ENCODE measurements around the gene MID1IP1.

Gene MID1IP1

DNA sequence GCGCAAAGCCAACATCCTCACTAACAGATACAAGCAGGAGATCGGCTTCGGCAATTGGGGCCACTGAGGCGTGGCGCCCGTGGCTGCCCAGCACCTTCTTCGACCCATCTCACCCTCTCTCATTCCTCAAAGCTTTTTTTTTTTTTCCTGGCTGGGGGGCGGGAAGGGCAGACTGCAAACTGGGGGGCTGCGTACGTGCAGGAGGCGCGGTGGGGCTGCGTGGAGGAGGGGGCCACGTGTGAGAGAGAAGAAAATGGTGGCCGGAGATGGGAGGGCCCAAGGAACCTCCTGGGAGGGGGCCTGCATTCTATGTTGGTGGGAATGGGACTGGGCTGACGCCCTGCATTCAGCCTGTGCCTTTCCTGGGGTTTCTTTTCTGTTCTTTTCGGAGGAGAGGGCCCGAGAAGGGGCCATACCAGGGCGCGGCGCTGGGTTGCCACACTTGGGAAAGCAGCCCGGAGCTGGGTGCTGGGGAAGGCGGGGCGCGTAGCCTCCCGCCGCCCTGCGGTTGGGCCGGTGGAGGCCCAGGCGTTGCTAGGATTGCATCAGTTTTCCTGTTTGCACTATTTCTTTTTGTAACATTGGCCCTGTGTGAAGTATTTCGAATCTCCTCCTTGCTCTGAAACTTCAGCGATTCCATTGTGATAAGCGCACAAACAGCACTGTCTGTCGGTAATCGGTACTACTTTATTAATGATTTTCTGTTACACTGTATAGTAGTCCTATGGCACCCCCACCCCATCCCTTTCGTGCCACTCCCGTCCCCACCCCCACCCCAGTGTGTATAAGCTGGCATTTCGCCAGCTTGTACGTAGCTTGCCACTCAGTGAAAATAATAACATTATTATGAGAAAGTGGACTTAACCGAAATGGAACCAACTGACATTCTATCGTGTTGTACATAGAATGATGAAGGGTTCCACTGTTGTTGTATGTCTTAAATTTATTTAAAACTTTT lies 4.5 kb downstream of the MID1IP1 start:
- H3K4me1 ChIP-seq (ENCODE audit: control insufficient read depth, insufficient read depth, low read depth, low read length): peaks cover 8% of the 10 kb centered on the region
- H3K4me2 ChIP-seq (ENCODE audit: low read length, poor library complexity, severe bottlenecking): peak overlapping the region; percentile 69
- H3K9me3 ChIP-seq (ENCODE audit: control insufficient read depth, low read length): no peaks in the 10 kb centered on the region
- peaks cover 0 to 4% of the 10 kb centered on the region in 2 experiments for H3K27me3 ChIP-seq (ENCODE audit: control insufficient read depth in 1 of 2, insufficient read depth in 1 of 2, low read length in 2 of 2)
- H2AFZ ChIP-seq (ENCODE audit: low read depth, low read length): no peak overlapping the region
- peak overlapping the region; percentile 93 for H4K91ac ChIP-seq (ENCODE audit: low read length)
- peak overlapping the region; percentile 98 for H3K18ac ChIP-seq (ENCODE audit: low read depth in 1 of 2, low read length in 2 of 2)
- H2BK15ac ChIP-seq (ENCODE audit: low read depth, poor library complexity, severe bottlenecking): peak overlapping the region; percentile 28
- peaks cover 0 to 9% of the 10 kb centered on the region in 2 experiments for H3K36me3 ChIP-seq (ENCODE audit: control insufficient read depth in 1 of 2, insufficient read depth in 2 of 2, low read depth in 1 of 2, low read length in 2 of 2)
- peak overlapping the region; percentile 77 to 90 for H3K4me3 ChIP-seq (ENCODE audit: insufficient read depth in 1 of 2, low read depth in 1 of 2, low read length in 2 of 2)
- 1% methylated on average over 7 of the region's 41 CpGs for WGBS
- peak overlapping the region; percentile 44 for H2BK5ac ChIP-seq (ENCODE audit: low read depth, low read length, poor library complexity, severe bottlenecking)
- peak overlapping the region in 1 of 2 experiments; percentile 23 for H3K23ac ChIP-seq (ENCODE audit: low read length in 2 of 2)
- H3K79me1 ChIP-seq (replicated peaks; ENCODE audit: low read length, poor library complexity, severe bottlenecking): no peaks in the 10 kb centered on the region
- DNase-seq: peak; percentile 85
- peak overlapping the region; percentile 74 for H3K27ac ChIP-seq (ENCODE audit: low read length, poor library complexity, severe bottlenecking)
- peak overlapping the region; percentile 93 for H4K8ac ChIP-seq (ENCODE audit: low read length)
- H3K9ac ChIP-seq (ENCODE audit: low read length): peak overlapping the region; percentile 98
- peak overlapping the region; percentile 61 for H2BK120ac ChIP-seq (ENCODE audit: low read depth, low read length)
- no peak overlapping the region for H2AK5ac ChIP-seq (ENCODE audit: low read length, severe bottlenecking)
- peak overlapping the region; percentile 46 to 86 for H3K4ac ChIP-seq (ENCODE audit: low read depth in 1 of 2, low read length in 2 of 2)
- no peak overlapping the region for H3K14ac ChIP-seq (ENCODE audit: low read length in 2 of 2)
- H2BK12ac ChIP-seq (ENCODE audit: low read length in 2 of 2): peak overlapping the region; percentile 11 to 42

DNA sequence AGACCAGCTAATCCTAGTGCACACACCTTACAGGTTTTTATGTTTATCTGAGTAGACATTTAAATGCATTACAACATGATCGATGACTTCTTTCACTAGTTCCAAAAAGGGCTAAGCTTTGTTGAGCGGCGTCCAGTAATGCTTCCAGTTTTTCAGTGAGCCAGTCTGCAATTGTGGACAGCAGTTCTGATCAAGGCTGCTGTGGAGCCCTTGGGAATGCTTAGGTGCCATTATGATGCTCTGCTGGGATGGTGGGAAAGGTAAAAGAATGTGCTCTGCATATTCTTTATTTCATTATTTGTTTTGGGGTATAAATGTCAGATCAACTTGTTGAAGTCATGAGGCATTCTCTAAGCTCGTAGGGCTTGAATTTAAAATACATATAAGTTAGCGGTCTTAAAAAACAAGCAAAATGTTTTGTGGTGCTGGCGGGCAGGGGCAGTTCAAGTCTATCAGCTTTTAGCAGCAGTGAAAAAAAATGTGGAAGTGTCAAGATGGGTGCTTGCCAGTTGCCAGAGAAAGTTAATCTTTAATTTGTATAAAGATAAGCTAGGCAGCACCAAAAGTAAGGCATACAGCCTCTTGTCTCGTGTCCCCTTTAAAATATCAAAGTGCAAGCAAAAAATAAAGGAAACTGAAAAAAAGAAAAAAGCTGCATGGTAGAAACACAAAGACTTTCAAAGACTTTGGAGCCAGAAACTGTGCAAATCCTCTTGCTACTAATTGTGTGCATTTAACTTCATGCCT lies 5.8 kb downstream of the MID1IP1 start:
- H2BK5ac ChIP-seq (ENCODE audit: low read depth, low read length, poor library complexity, severe bottlenecking): no peak overlapping the region
- no peak overlapping the region for H3K23ac ChIP-seq (ENCODE audit: low read length in 2 of 2)
- no peak overlapping the region for H4K8ac ChIP-seq (ENCODE audit: low read length)
- H2BK12ac ChIP-seq (ENCODE audit: low read length in 2 of 2): no peak overlapping the region
- H3K18ac ChIP-seq (ENCODE audit: low read depth in 1 of 2, low read length in 2 of 2): no peak overlapping the region
- 60% methylated on average over 6 of the region's 7 CpGs for WGBS
- no peaks in the 10 kb centered on the region for H3K79me1 ChIP-seq (replicated peaks; ENCODE audit: low read length, poor library complexity, severe bottlenecking)
- no peaks in the 10 kb centered on the region for H3K27me3 ChIP-seq (ENCODE audit: control insufficient read depth in 1 of 2, insufficient read depth in 1 of 2, low read length in 2 of 2)
- H3K9me3 ChIP-seq (ENCODE audit: control insufficient read depth, low read length): no peaks in the 10 kb centered on the region
- no peak overlapping the region for H2BK120ac ChIP-seq (ENCODE audit: low read depth, low read length)
- DNase-seq: peak; percentile 5
- H3K4ac ChIP-seq (ENCODE audit: low read depth in 1 of 2, low read length in 2 of 2): no peak overlapping the region
- peak overlapping the region; percentile 98 for H3K9ac ChIP-seq (ENCODE audit: low read length)
- no peak overlapping the region for H2BK15ac ChIP-seq (ENCODE audit: low read depth, poor library complexity, severe bottlenecking)
- H3K14ac ChIP-seq (ENCODE audit: low read length in 2 of 2): no peak overlapping the region
- no peak overlapping the region for H3K4me2 ChIP-seq (ENCODE audit: low read length, poor library complexity, severe bottlenecking)
- peak overlapping the region in 1 of 2 experiments; percentile 90 for H3K4me3 ChIP-seq (ENCODE audit: insufficient read depth in 1 of 2, low read depth in 1 of 2, low read length in 2 of 2)
- peaks cover 8% of the 10 kb centered on the region for H3K4me1 ChIP-seq (ENCODE audit: control insufficient read depth, insufficient read depth, low read depth, low read length)
- H2AK5ac ChIP-seq (ENCODE audit: low read length, severe bottlenecking): no peak overlapping the region
- no peak overlapping the region for H2AFZ ChIP-seq (ENCODE audit: low read depth, low read length)
- H3K27ac ChIP-seq (ENCODE audit: low read length, poor library complexity, severe bottlenecking): no peak overlapping the region
- H3K36me3 ChIP-seq (ENCODE audit: control insufficient read depth in 1 of 2, insufficient read depth in 2 of 2, low read depth in 1 of 2, low read length in 2 of 2): peaks cover 0 to 9% of the 10 kb centered on the region in 2 experiments
- no peak overlapping the region for H4K91ac ChIP-seq (ENCODE audit: low read length)

DNA sequence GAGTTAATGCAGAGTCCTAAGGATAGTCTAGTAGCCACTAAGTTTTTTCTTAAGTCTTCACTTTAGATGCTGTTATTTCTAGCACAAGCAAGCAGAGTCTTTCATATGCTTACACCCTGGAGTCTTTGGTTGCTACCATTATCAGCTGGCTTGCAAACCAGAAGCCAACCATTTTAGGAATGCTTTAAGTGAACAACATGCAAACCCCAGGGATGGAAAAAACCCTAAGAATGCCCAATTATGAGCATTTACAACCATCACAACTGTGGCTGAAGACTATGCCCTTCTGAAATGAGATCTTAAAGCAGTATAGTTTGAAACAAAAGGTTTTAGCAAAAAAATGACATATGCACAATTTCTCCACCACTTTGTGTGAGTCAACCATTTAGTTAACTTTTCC lies 6.6 kb downstream of the MID1IP1 start:
- no peaks in the 10 kb centered on the region for H3K79me1 ChIP-seq (replicated peaks; ENCODE audit: low read length, poor library complexity, severe bottlenecking)
- no peaks in the 10 kb centered on the region for H3K9me3 ChIP-seq (ENCODE audit: control insufficient read depth, low read length)
- peaks cover 8% of the 10 kb centered on the region for H3K4me1 ChIP-seq (ENCODE audit: control insufficient read depth, insufficient read depth, low read depth, low read length)
- no peak overlapping the region for H3K18ac ChIP-seq (ENCODE audit: low read depth in 1 of 2, low read length in 2 of 2)
- H3K36me3 ChIP-seq (ENCODE audit: control insufficient read depth in 1 of 2, insufficient read depth in 2 of 2, low read depth in 1 of 2, low read length in 2 of 2): peaks cover 0 to 9% of the 10 kb centered on the region in 2 experiments
- peak; percentile 22 for DNase-seq
- H4K91ac ChIP-seq (ENCODE audit: low read length): no peak overlapping the region
- no peak overlapping the region for H2AK5ac ChIP-seq (ENCODE audit: low read length, severe bottlenecking)
- H4K8ac ChIP-seq (ENCODE audit: low read length): no peak overlapping the region
- H3K14ac ChIP-seq (ENCODE audit: low read length in 2 of 2): no peak overlapping the region
- H3K4ac ChIP-seq (ENCODE audit: low read depth in 1 of 2, low read length in 2 of 2): no peak overlapping the region
- H2AFZ ChIP-seq (ENCODE audit: low read depth, low read length): no peak overlapping the region
- H2BK12ac ChIP-seq (ENCODE audit: low read length in 2 of 2): no peak overlapping the region
- H2BK15ac ChIP-seq (ENCODE audit: low read depth, poor library complexity, severe bottlenecking): no peak overlapping the region
- no peak overlapping the region for H2BK120ac ChIP-seq (ENCODE audit: low read depth, low read length)
- H3K27me3 ChIP-seq (ENCODE audit: control insufficient read depth in 1 of 2, insufficient read depth in 1 of 2, low read length in 2 of 2): no peaks in the 10 kb centered on the region
- no peak overlapping the region for H3K23ac ChIP-seq (ENCODE audit: low read length in 2 of 2)
- no peak overlapping the region for H3K4me2 ChIP-seq (ENCODE audit: low read length, poor library complexity, severe bottlenecking)
- H3K4me3 ChIP-seq (ENCODE audit: insufficient read depth in 1 of 2, low read depth in 1 of 2, low read length in 2 of 2): peak overlapping the region in 1 of 2 experiments; percentile 90
- peak overlapping the region; percentile 98 for H3K9ac ChIP-seq (ENCODE audit: low read length)
- H2BK5ac ChIP-seq (ENCODE audit: low read depth, low read length, poor library complexity, severe bottlenecking): no peak overlapping the region
- H3K27ac ChIP-seq (ENCODE audit: low read length, poor library complexity, severe bottlenecking): no peak overlapping the region

Measured in mesenchymal stem cell (in vitro differentiated cells and primary cell).